Activated CD8-positive, alpha-beta T cell treated with anti-CD3 and anti-CD28 coated beads, Interleukin-2, amount 10 ng/mL, durations not matched to agents 7 days and 5 days (primary cell): ENCODE results near the gene LHFPL3. TPM values are rescaled to one million over a fixed set of nuclear protein-coding genes. Genes with fewer than 3 reads are reported as not detected.
"Not testable (repeated sequence)": the region's sequence is repeated elsewhere in the genome, so short reads cannot be mapped to it uniquely, and the experiment has no call there.

Experiments used
- ATAC-seq: fragments of 150-1000 bp; cut with Tn5 transposase; one replicate; pipeline ENCODE4 v1.10.0; 2021; ENCODE audit warnings: moderate library complexity
- CTCF ChIA-PET: fragments of 350-600 bp; sonication (Branson Sonifier 250); formaldehyde crosslinking; loops from one replicate; lab custom pipeline; 2021; ENCODE audit warnings: antibody characterized with exemption; lab: Charles Lee
- POLR2A ChIA-PET: fragments of 350-600 bp; sonication (Branson Sonifier 250); formaldehyde crosslinking; loops from one replicate; lab custom pipeline; 2021; ENCODE audit warnings: antibody characterized with exemption; lab: Charles Lee
- DNase-seq: peaks from one replicate; pipeline ENCODE4 v3.0.0-alpha.2; 2020
- H3K27ac Mint-ChIP-seq: one replicate; pipeline ENCODE4 v1.8.0; 2021; ENCODE audit warnings: mild to moderate bottlenecking, mixed read lengths
- H3K27me3 Mint-ChIP-seq: one replicate; pipeline ENCODE4 v1.8.0; 2021; ENCODE audit warnings: low read depth, mixed read lengths
- H3K36me3 Mint-ChIP-seq: one replicate; pipeline ENCODE4 v1.8.0; 2021; ENCODE audit warnings: low read depth, mixed read lengths
- H3K4me1 Mint-ChIP-seq: one replicate; pipeline ENCODE4 v1.8.0; 2021; ENCODE audit warnings: low read depth, mixed read lengths
- H3K4me3 Mint-ChIP-seq: one replicate; pipeline ENCODE4 v1.8.0; 2021; ENCODE audit warnings: mild to moderate bottlenecking, mixed read lengths
- H3K9me3 Mint-ChIP-seq: one replicate; pipeline ENCODE4 v1.8.0; 2022; ENCODE audit warnings: mixed read lengths; ENCODE audit not compliant: insufficient read depth
- total RNA-seq, 2 experiments: library from RNA; stranded (reverse); gene quantifications; one replicate each; pipeline ENCODE4 v1.2.3, GENCODE V29; 2021

Gene LHFPL3
- not detected for total RNA-seq

DNA sequence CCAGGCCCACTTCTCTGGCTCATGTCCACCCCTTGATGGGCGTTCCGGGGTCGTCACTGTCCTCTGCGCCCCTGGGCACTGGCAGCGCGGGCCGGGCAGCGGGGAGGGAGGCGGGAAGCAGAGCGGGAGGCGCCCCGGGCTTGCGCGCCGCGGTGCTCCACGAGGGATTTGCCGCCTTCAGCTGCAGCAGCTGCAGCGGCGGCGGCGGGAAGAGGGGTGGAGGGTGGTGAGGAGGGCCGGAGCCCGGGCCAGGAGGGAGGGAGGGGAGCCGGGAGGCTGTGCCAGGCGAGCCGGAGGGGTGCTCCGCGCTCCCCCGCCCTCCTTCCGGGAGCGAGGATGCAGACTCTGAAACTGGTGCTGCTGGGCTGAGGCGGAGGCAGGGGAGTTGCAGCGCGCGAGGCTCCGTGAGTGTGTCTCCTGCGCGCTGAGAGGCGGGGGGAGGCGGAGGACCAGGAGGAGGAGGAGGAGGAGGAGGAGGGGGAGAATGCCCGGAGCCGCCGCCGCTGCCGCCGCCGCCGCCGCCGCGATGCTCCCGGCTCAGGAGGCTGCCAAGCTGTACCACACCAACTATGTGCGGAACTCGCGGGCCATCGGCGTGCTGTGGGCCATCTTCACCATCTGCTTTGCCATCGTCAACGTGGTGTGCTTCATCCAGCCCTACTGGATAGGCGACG lies at the start of gene LHFPL3:
LHFPL3 (plus strand) TSS at position 308 of the 674 bp plus-strand sequence.
- POLR2A ChIA-PET, result no interaction called here
- DNase-seq (no peak), ATAC-seq (peak; percentile 57)
- CTCF ChIA-PET, result no interaction called here
- H3K27me3 Mint-ChIP-seq, result peaks cover 46% of the 10 kb centered on the region
- H3K4me3 Mint-ChIP-seq, result peak within 1 kb of the TSS; percentile 22
- peaks cover 2% of the 10 kb centered on the region for H3K36me3 Mint-ChIP-seq
- peaks cover 8% of the 10 kb centered on the region for H3K4me1 Mint-ChIP-seq
- H3K9me3 Mint-ChIP-seq, result no peaks in the 10 kb centered on the region
- no peak within 1 kb of the TSS for H3K27ac Mint-ChIP-seq

- ATAC-seq, POLR2A ChIA-PET, H3K27me3 Mint-ChIP-seq, H3K9me3 Mint-ChIP-seq, CTCF ChIA-PET, H3K4me3 Mint-ChIP-seq, DNase-seq, H3K27ac Mint-ChIP-seq, H3K4me1 Mint-ChIP-seq, H3K36me3 Mint-ChIP-seq: not testable (repeated sequence)
These were observed 46.7 kb upstream of the LHFPL3 start for GRCh38 chr7:104281685-104282084.

- ChIA-PET POLR2A (no interaction called here), CTCF (no interaction called here)
- no peaks in the 10 kb centered on the region for H3K4me1 Mint-ChIP-seq
- no peak for ATAC-seq
- no peak for DNase-seq
- no peak overlapping the region for H3K27ac Mint-ChIP-seq
- no peaks in the 10 kb centered on the region for H3K27me3 Mint-ChIP-seq
- H3K9me3 Mint-ChIP-seq, result no peaks in the 10 kb centered on the region
- no peaks in the 10 kb centered on the region for H3K36me3 Mint-ChIP-seq
- no peak overlapping the region for H3K4me3 Mint-ChIP-seq
These were observed 41.6 kb upstream of the LHFPL3 start for GRCh38 chr7:104286839-104287238.

GRCh38 chr7:104288137-104288536 lies 40.3 kb upstream of the LHFPL3 start:
- ATAC-seq, result no peak
- no peaks in the 10 kb centered on the region for H3K4me1 Mint-ChIP-seq
- CTCF ChIA-PET, result no interaction called here
- H3K27me3 Mint-ChIP-seq, result no peaks in the 10 kb centered on the region
- POLR2A ChIA-PET, result no interaction called here
- H3K9me3 Mint-ChIP-seq, result no peaks in the 10 kb centered on the region
- no peak overlapping the region for H3K4me3 Mint-ChIP-seq
- no peak for DNase-seq
- H3K36me3 Mint-ChIP-seq, result no peaks in the 10 kb centered on the region
- H3K27ac Mint-ChIP-seq, result no peak overlapping the region

- no peak for DNase-seq
- CTCF ChIA-PET, result no interaction called here
- POLR2A ChIA-PET, result no interaction called here
- Mint-ChIP-seq H3K4me3 (no peak overlapping the region), H3K9me3 (no peaks in the 10 kb centered on the region), H3K27me3 (no peaks in the 10 kb centered on the region), H3K4me1 (no peaks in the 10 kb centered on the region), H3K36me3 (no peaks in the 10 kb centered on the region), H3K27ac (no peak overlapping the region)
- no peak for ATAC-seq
These were observed 34.1 kb upstream of the LHFPL3 start for GRCh38 chr7:104294291-104294690.

GRCh38 chr7:104296266-104296665 lies 32.1 kb upstream of the LHFPL3 start:
- no peak for ATAC-seq
- Mint-ChIP-seq H3K4me1 (no peaks in the 10 kb centered on the region), H3K27me3 (no peaks in the 10 kb centered on the region), H3K27ac (no peak overlapping the region), H3K9me3 (no peaks in the 10 kb centered on the region), H3K36me3 (no peaks in the 10 kb centered on the region), H3K4me3 (no peak overlapping the region)
- DNase-seq, result no peak
- CTCF ChIA-PET, result no interaction called here
- POLR2A ChIA-PET, result no interaction called here

GRCh38 chr7:104296900-104297299 lies 31.5 kb upstream of the LHFPL3 start:
- no peak for DNase-seq
- Mint-ChIP-seq H3K4me3 (no peak overlapping the region), H3K36me3 (no peaks in the 10 kb centered on the region), H3K27me3 (no peaks in the 10 kb centered on the region), H3K4me1 (no peaks in the 10 kb centered on the region), H3K9me3 (no peaks in the 10 kb centered on the region), H3K27ac (no peak overlapping the region)
- ChIA-PET CTCF (no interaction called here), POLR2A (no interaction called here)
- ATAC-seq, result no peak

DNA sequence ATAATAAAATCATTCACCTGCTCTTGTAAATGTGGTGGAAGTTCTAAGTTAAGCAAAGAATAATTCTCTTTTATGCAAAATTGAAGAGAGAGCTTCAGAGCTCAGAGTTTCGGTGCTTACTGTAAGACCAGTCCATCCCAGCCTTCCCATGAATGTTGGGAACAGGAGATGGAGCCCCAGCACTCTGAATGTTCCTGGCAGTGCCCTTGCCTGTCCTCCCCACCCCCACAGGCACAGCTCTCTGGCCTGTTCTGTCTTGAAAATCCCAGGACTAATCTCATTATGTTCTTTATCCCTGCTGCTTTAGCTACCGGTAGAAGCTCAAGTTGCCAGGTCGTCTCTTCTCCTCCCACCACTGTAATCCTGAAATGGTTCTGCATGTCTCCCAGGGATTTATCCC lies 29.1 kb upstream of the LHFPL3 start:
- Mint-ChIP-seq H3K27ac (no peak overlapping the region), H3K27me3 (no peaks in the 10 kb centered on the region), H3K4me3 (no peak overlapping the region), H3K9me3 (no peaks in the 10 kb centered on the region), H3K4me1 (no peaks in the 10 kb centered on the region), H3K36me3 (no peaks in the 10 kb centered on the region)
- ATAC-seq (no peak), DNase-seq (no peak)
- ChIA-PET CTCF (no interaction called here), POLR2A (no interaction called here)

GRCh38 chr7:104299777-104300176 lies 28.6 kb upstream of the LHFPL3 start:
- Mint-ChIP-seq H3K36me3 (no peaks in the 10 kb centered on the region), H3K4me1 (no peaks in the 10 kb centered on the region), H3K4me3 (no peak overlapping the region), H3K27ac (no peak overlapping the region), H3K27me3 (no peaks in the 10 kb centered on the region), H3K9me3 (no peaks in the 10 kb centered on the region)
- DNase-seq, result no peak
- ChIA-PET POLR2A (no interaction called here), CTCF (no interaction called here)
- no peak for ATAC-seq

- no peak for DNase-seq
- ATAC-seq, result no peak
- Mint-ChIP-seq H3K27me3 (no peaks in the 10 kb centered on the region), H3K4me3 (no peak overlapping the region), H3K36me3 (no peaks in the 10 kb centered on the region), H3K4me1 (no peaks in the 10 kb centered on the region), H3K27ac (no peak overlapping the region), H3K9me3 (no peaks in the 10 kb centered on the region)
- ChIA-PET POLR2A (no interaction called here), CTCF (no interaction called here)
These were observed 21.6 kb upstream of the LHFPL3 start for GRCh38 chr7:104306793-104307192.

GRCh38 chr7:104317948-104318629 lies 10.3 kb upstream of the LHFPL3 start:
- CTCF ChIA-PET, result no interaction called here
- ATAC-seq, result no peak
- no peak for DNase-seq
- Mint-ChIP-seq H3K36me3 (no peaks in the 10 kb centered on the region), H3K27ac (no peak overlapping the region), H3K4me1 (no peaks in the 10 kb centered on the region), H3K27me3 (peaks cover 6% of the 10 kb centered on the region), H3K9me3 (peaks cover 5% of the 10 kb centered on the region), H3K4me3 (no peak overlapping the region)
- POLR2A ChIA-PET, result no interaction called here

DNA sequence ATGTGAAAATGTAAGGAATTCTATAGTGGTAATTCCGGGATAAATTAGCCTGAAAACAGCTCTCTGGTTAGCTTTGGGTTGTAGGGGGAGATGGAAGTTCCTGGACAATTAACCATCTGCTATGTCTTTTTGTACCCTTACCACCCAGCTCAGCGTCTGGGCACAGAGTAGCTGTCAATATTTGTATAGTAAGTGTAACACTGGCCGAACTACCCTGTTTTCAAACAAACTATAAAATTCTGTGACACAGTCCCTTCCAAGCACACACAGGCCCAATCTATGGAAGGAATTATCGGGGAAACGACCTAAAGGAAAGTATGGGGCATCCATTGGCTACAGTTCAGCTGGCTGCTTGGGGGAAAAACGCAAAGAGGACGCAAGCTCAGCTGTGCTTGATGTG lies 869 bp upstream of the LHFPL3 start:
- H3K4me3 Mint-ChIP-seq, result no peak overlapping the region
- POLR2A ChIA-PET, result no interaction called here
- H3K36me3 Mint-ChIP-seq, result peaks cover 2% of the 10 kb centered on the region
- CTCF ChIA-PET, result no interaction called here
- peaks cover 8% of the 10 kb centered on the region for H3K4me1 Mint-ChIP-seq
- H3K27me3 Mint-ChIP-seq, result peaks cover 44% of the 10 kb centered on the region
- H3K9me3 Mint-ChIP-seq, result no peaks in the 10 kb centered on the region
- no peak for DNase-seq
- no peak for ATAC-seq
- no peak overlapping the region for H3K27ac Mint-ChIP-seq
